ENCODE data around the gene VSTM1. TPM values are rescaled to one million over a fixed set of nuclear protein-coding genes. Genes with fewer than 3 reads are reported as not detected.

The VSTM1 gene
- total RNA-seq, 1 donor from 2014 or later: not detected

GRCh38 chr19:54084410-54084809, 20.7 kb upstream of the VSTM1 start:
- DNase-seq (ENCODE audit: low spot score): peak; percentile 8
- H3K27me3 Mint-ChIP-seq (ENCODE audit: low read depth): peaks cover 4% of the 10 kb centered on the region
- H3K36me3 Mint-ChIP-seq (ENCODE audit: low read depth): no peaks in the 10 kb centered on the region
- no peak overlapping the region for H3K4me3 Mint-ChIP-seq (ENCODE audit: unreplicated experiment)
- H3K4me1 Mint-ChIP-seq (ENCODE audit: low read depth): no peaks in the 10 kb centered on the region
- TF ChIP-seq, protein P1, sequence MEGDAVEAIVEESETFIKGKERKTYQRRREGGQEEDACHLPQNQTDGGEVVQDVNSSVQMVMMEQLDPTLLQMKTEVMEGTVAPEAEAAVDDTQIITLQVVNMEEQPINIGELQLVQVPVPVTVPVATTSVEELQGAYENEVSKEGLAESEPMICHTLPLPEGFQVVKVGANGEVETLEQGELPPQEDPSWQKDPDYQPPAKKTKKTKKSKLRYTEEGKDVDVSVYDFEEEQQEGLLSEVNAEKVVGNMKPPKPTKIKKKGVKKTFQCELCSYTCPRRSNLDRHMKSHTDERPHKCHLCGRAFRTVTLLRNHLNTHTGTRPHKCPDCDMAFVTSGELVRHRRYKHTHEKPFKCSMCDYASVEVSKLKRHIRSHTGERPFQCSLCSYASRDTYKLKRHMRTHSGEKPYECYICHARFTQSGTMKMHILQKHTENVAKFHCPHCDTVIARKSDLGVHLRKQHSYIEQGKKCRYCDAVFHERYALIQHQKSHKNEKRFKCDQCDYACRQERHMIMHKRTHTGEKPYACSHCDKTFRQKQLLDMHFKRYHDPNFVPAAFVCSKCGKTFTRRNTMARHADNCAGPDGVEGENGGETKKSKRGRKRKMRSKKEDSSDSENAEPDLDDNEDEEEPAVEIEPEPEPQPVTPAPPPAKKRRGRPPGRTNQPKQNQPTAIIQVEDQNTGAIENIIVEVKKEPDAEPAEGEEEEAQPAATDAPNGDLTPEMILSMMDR (IDR thresholded peaks at IDR 0.05): no peak
- peaks cover 6% of the 10 kb centered on the region for H3K9me3 Mint-ChIP-seq (ENCODE audit: low read depth)
- H3K27ac Mint-ChIP-seq (ENCODE audit: unreplicated experiment): no peak overlapping the region

DNA sequence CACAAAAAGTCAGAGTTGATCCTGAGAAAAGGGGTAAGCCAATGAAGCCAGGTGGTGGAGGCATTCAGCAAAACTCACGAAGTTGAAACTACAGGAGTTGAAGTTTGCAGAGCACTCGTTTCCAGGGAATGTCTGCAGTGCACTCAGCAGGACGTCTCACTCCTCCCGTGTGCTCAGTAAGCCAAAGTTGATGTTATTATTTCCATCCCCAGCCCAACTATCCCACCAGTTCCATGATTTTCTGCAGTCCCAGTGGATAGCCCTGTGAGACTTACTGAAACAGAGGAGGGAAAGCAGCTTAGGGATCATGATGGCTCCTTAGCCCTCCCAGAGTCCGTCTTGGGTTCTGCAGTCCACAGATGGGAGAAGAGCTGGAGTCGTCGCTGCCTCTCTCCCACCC, 17.3 kb upstream of the VSTM1 start, which contains the start of gene TARM1:
Gene TARM1 (minus strand): TSS at position 334 of the 400 bp plus-strand sequence. CDS start 25 bp downstream, at position 309.
- TF ChIP-seq, protein P1 (IDR thresholded peaks at IDR 0.05): no peak
- no peak within 1 kb of the TSS for H3K27ac Mint-ChIP-seq (ENCODE audit: unreplicated experiment)
- H3K4me1 Mint-ChIP-seq (ENCODE audit: low read depth): no peaks in the 10 kb centered on the region
- peaks cover 6% of the 10 kb centered on the region for H3K9me3 Mint-ChIP-seq (ENCODE audit: low read depth)
- H3K36me3 Mint-ChIP-seq (ENCODE audit: low read depth): peaks cover 1% of the 10 kb centered on the region
- no peaks in the 10 kb centered on the region for H3K27me3 Mint-ChIP-seq (ENCODE audit: low read depth)
- H3K4me3 Mint-ChIP-seq (ENCODE audit: unreplicated experiment): no peak within 1 kb of the TSS
- DNase-seq (ENCODE audit: low spot score): peak; percentile 12

DNA sequence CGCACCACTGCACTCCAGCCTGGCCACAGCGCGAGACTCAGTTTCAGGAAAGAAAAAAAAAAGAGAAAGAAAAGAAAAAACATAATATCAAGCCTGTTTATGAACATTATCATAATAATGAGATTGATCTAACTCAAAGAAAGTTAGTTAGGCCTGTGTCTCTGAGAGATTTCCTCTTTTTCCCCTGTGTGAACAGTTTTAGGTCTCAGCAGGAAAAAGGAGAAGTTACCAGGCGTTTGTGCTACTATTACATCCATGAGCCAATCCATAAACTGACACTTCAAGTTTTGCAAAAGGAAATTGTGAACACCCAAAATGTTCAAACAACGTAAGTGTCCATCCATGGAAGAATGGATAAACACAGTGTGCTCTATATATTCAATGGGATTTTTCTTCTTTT, 13.6 kb upstream of the VSTM1 start:
- H3K4me1 Mint-ChIP-seq (ENCODE audit: low read depth): no peaks in the 10 kb centered on the region
- H3K36me3 Mint-ChIP-seq (ENCODE audit: low read depth): peaks cover 2% of the 10 kb centered on the region
- H3K4me3 Mint-ChIP-seq (ENCODE audit: unreplicated experiment): no peak overlapping the region
- H3K27ac Mint-ChIP-seq (ENCODE audit: unreplicated experiment): no peak overlapping the region
- TF ChIP-seq, protein P1 (IDR thresholded peaks at IDR 0.05): no peak
- no peak for DNase-seq (ENCODE audit: low spot score)
- H3K9me3 Mint-ChIP-seq (ENCODE audit: low read depth): peaks cover 3% of the 10 kb centered on the region
- no peaks in the 10 kb centered on the region for H3K27me3 Mint-ChIP-seq (ENCODE audit: low read depth)

GRCh38 chr19:54074851-54075250, 11.2 kb upstream of the VSTM1 start:
- H3K27me3 Mint-ChIP-seq (ENCODE audit: low read depth): no peaks in the 10 kb centered on the region
- no peaks in the 10 kb centered on the region for H3K4me1 Mint-ChIP-seq (ENCODE audit: low read depth)
- DNase-seq (ENCODE audit: low spot score): no peak
- H3K4me3 Mint-ChIP-seq (ENCODE audit: unreplicated experiment): no peak overlapping the region
- H3K36me3 Mint-ChIP-seq (ENCODE audit: low read depth): peaks cover 2% of the 10 kb centered on the region
- TF ChIP-seq, protein P1 (IDR thresholded peaks at IDR 0.05): no peak
- no peak overlapping the region for H3K27ac Mint-ChIP-seq (ENCODE audit: unreplicated experiment)
- H3K9me3 Mint-ChIP-seq (ENCODE audit: low read depth): peaks cover under 1% of the 10 kb centered on the region

GRCh38 chr19:54073829-54074228, 10.1 kb upstream of the VSTM1 start:
- DNase-seq (ENCODE audit: low spot score): no peak
- Mint-ChIP-seq H3K4me1 (ENCODE audit: low read depth) (no peaks in the 10 kb centered on the region), H3K27me3 (ENCODE audit: low read depth) (no peaks in the 10 kb centered on the region), H3K27ac (ENCODE audit: unreplicated experiment) (no peak overlapping the region), H3K36me3 (ENCODE audit: low read depth) (peaks cover 2% of the 10 kb centered on the region), H3K9me3 (ENCODE audit: low read depth) (peaks cover 10% of the 10 kb centered on the region), H3K4me3 (ENCODE audit: unreplicated experiment) (no peak overlapping the region)
- TF ChIP-seq, protein P1 (IDR thresholded peaks at IDR 0.05): no peak
